ENCODE data around the gene PDPR.
"Not testable (repeated sequence)": the region's sequence is repeated elsewhere in the genome, so short reads cannot be mapped to it uniquely, and the experiment has no call there.

DNA sequence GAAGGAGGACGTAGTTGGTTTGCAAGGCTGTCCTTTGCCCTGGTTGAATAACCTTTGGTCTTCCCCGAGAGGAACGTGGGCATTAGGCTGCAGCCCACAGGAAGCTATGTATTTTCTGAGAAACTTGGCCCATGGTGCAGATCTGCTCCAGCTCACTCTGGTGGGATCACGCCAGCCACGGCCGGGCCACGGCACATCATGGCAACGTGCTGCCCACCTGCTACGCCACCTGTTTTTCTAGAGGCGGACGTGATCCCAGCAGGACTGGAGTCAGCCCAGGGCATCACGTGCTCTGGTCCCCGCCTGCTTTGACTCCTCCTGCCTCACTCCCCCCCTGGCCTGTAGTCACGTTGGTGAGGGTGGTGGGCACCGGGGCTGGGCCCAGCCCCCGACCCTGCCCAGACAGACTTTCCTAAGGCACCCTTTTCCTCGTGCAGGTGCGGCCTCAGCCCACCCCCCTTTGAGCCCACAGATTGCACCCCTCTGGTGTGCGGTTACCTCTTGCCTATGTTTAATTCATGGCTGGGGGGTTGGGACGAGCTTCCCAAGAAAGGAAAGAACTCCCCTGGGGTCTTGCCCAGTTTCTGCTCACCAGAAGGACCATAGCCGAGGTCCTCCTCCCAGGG is 59.2 kb downstream of the PDPR start, which contains the start of gene CLEC18C:
- TF ChIP-seq, protein P1, sequence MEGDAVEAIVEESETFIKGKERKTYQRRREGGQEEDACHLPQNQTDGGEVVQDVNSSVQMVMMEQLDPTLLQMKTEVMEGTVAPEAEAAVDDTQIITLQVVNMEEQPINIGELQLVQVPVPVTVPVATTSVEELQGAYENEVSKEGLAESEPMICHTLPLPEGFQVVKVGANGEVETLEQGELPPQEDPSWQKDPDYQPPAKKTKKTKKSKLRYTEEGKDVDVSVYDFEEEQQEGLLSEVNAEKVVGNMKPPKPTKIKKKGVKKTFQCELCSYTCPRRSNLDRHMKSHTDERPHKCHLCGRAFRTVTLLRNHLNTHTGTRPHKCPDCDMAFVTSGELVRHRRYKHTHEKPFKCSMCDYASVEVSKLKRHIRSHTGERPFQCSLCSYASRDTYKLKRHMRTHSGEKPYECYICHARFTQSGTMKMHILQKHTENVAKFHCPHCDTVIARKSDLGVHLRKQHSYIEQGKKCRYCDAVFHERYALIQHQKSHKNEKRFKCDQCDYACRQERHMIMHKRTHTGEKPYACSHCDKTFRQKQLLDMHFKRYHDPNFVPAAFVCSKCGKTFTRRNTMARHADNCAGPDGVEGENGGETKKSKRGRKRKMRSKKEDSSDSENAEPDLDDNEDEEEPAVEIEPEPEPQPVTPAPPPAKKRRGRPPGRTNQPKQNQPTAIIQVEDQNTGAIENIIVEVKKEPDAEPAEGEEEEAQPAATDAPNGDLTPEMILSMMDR (IDR thresholded peaks at IDR 0.05; ENCODE audit: poor library complexity), result not testable (repeated sequence)
- TF ChIP-seq EZH2 (IDR thresholded peaks at IDR 0.05; ENCODE audit: borderline replicate concordance); EZH2phosphoT487 (IDR thresholded peaks at IDR 0.05; ENCODE audit: low read depth, severe bottlenecking, unreplicated experiment): not testable (repeated sequence)
